ENCODE measurements around the gene GOLGA6C.
"Not testable (repeated sequence)": the region's sequence is repeated elsewhere in the genome, so short reads cannot be mapped to it uniquely, and the experiment has no call there.

GOLGA6C gene, protein sequence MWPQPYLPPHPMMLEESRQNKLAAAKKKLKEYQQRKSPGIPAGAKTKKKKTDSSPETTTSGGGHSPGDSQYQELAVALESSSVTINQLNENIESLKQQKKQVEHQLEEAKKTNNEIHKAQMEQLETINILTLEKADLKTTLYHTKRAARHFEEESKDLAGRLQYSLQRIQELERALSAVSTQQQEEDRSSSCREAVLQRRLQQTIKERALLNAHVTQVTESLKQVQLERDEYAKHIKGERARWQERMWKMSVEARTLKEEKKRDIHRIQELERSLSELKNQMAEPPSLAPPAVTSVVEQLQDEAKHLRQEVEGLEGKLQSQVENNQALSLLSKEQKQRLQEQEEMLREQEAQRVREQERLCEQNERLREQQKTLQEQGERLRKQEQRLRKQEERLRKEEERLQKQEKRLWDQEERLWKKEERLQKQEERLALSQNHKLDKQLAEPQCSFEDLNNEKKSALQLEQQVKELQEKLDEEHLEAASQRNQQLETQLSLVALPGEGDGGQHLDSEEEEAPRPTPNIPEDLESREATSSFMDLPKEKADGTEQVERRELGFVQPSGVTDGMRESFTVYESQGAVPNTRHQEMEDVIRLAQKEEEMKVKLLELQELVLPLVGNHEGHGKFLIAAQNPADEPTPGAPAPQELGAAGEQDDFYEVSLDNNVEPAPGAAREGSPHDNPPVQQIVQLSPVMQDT

DNA sequence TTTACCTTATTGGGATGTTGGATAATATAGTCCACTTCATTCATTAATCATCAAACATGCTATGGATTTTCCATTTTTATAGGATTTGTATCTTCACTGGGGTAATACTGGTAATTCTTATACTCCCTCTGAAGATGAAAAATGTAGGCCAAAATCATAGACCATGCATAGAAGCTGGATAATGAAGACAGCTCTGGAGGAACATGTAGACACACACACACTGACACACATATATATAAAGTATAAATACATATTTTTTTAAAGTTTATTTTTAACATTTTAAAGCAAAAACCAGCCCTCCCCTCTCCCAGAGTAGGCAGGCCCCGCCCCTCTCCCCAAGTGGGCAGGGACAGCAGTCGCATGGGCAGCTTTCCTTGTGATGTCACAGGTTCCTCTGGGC is at the start of gene GOLGA6C:
Gene GOLGA6C (plus strand): TSS at position 301 of the 400 bp plus-strand sequence. CDS start 265 bp downstream, outside the sequence.
- ATAC-seq, DNase-seq: not testable (repeated sequence)

DNA sequence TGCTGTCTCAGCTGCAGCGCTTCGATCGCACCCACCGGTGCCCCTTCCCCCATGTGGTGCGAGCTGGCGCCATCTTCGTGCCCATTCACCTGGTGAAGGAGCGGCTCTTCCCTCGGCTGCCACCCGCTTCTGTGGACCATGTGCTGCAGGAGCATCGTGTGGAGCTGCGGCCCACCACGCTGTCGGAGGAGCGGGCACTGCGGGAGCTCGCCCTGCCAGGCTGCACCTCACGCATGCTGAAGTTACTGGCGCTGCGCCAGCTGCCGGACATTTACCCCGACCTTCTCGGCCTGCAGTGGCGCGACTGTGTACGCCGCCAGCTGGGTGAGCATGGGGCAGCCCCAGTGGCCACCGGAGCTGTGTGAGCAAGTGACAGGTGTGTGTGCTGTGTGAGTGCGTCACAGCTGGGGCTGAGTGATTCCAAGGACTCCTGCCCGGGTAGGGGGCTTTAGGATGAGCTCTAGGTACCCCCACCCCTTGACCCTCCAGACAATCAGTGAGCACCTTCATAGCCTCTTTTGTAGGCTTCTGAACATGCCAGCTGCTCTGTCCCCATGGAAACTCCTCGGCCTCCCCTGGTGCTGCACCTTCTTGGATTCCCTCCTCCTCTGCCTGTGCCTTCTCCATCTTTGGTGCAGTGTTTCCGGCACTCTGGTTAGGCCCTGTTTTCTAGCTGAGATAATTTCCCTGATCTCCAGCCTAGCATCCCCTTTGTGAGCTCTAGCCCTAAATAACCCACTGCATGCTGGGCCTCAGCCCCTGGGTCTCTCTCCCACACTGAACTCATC is 49.4 kb upstream of the GOLGA6C start:
- ATAC-seq (no peak), DNase-seq (no peak)

DNA sequence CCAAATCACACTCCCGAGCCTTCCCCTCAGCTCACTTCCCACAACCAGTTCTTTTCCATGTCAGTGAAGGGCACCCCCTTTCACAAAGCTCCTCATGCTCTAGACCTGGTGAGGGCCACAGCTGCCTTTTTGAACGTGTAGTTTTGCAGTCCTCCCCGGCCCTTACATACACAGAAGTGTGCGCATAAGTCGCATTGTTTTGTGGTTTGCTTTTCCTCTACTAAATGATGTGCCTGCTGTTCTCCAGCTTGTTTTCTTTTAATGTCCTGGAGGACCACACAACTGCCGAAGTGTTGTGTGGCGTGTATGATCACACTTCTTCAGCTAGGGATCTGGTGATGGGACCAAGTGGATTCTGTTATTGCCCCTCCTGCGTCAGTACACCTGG is 48.9 kb upstream of the GOLGA6C start:
- ATAC-seq, result no peak
- DNase-seq, result no peak

DNA sequence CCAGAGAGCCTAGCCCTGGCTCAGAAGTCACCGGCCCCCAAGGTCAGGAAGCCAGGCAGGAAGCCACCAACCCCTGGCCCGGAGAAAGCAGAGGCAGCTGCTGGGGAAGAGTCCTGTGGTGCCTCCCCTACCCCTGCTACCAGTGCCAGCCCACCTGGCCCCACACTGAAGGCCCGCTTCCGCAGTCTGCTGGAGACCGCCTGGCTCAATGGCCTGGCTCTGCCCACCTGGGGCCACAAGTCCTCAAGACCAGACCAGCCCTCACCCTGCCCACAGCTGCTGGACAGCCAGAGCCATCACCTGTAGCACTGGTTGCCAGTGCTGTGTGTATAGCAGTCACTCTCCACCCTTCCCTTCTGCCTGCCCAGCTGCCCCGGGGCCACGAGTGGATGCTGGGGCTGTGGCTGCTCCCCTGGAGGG is 47.3 kb upstream of the GOLGA6C start:
- ATAC-seq, result no peak

DNA sequence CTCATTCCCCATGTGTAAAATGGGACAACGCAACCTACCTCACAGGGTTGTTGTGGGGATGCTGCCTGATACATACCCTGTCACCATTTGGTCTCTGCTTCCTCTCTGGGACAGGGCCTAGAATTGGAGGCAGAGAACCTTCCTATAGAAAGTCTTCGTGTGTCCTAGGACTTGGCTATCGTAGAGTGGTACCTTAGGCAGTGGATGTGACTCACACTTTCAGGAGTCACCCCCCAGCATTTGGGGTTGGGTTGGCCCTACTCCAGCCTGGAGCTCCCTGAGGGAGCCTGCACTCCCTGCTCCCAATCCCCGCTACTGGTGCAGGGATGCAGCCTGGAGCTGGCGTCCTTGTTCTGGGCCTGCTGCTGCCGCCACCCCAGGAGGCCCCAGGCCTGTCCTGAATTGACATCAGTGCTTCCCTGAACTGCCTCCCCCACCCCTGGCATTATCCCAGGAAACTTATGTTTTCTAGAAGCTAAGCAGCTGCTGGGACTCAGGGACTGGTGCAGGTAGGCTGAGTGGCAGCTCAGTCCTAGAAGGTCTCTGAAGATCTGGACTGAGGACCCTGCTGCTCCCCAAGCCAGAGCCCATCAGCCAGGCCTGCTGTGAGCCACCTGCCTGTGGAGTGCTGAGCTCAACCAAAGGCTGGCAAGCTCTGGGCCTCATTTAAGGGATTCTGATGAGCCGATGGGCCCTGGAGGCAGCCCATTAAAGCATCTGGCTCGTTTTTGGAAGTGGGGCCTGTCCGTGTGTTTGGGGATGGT is 46.5 kb upstream of the GOLGA6C start:
- DNase-seq, result no peak
- ATAC-seq, result no peak

More for the DNA sequence above, 47.3 kb upstream of the GOLGA6C start:
- DNase-seq, result no peak

DNA sequence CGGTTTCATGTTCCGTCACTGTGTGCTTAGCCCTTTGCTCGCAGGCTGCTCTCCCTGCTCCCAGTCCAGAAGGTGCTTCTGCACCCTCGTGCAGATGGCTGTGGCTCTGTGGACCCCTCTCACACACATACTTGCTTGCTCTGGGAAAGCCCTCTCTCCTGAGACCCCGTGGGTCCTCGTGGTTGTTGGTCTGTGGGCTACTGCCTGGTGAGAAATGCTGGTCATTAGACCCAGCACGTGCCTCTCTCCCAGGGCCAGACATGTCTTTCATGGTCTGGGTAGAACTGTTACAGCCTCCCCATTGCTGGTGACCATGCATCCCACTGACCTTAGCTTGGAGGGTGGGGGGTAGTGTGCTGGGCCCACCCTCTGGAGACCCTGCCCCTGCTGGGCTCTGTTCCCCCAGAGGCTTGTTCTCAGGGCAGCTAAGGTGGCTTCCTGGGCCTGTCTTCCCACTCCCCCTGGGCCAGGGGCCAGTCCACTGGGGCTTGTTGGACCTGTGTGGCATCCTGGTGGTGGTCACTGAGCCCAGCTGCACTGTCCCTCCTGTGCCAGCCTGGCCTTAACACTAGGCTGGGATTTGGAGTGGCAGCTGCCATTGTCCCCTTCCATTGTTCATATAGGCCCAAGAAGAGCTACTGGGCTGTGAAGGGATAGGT is 45.8 kb upstream of the GOLGA6C start:
- ATAC-seq, result no peak

DNA sequence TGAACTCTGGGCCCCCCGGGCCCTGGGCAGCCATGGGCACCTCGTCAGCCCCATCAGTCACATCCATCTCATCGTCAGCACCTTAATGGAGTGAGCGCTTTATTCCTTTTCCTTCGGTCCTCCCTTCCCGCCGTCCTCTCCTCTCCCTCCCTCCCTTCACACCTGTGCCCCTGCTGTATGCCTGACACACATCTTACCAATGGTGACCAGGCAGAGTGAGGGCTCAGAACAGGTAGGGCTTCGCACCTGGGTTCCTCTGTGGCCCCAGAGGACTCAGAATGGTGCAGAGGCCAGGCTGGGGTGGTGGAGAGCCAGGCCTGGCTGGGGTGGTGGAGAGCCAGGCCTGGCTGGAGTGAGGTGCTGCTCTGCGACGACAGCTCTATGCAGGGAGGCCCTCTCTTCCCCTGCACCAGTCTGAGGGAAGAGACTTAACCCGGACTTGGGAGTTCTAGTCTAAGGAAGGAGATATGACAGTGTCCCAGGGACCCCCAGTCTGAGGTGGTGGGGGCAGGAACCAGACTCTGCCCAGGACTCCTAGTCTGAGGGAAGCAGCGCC is 44.8 kb upstream of the GOLGA6C start:
- DNase-seq (no peak), ATAC-seq (peak; percentile 10)

More for the DNA sequence above, 45.8 kb upstream of the GOLGA6C start:
- DNase-seq, result no peak

DNA sequence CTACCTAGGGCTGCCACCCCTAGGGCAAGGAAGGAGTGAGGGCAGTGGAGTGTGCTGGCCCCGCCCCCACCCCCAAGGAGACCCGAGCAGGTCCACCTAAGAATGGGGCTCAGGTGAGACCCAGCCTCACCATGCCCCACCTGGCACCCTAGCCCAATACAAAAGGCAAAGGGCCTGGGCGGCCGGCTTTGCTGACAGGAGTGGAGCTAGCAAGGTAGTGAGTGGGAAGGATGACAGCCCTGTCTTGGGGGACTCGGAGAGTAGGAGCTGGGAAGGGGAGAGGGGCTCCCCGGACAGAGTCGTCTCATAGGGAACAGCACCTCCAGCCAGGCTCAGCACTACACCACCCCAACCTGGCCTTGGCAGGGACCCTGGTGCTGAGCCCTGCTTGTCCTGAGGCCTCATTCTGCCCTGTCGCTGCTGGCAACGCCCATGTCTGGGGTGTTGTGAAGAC is 44.3 kb upstream of the GOLGA6C start:
- ATAC-seq (peak; percentile 4), DNase-seq (no peak)

DNA sequence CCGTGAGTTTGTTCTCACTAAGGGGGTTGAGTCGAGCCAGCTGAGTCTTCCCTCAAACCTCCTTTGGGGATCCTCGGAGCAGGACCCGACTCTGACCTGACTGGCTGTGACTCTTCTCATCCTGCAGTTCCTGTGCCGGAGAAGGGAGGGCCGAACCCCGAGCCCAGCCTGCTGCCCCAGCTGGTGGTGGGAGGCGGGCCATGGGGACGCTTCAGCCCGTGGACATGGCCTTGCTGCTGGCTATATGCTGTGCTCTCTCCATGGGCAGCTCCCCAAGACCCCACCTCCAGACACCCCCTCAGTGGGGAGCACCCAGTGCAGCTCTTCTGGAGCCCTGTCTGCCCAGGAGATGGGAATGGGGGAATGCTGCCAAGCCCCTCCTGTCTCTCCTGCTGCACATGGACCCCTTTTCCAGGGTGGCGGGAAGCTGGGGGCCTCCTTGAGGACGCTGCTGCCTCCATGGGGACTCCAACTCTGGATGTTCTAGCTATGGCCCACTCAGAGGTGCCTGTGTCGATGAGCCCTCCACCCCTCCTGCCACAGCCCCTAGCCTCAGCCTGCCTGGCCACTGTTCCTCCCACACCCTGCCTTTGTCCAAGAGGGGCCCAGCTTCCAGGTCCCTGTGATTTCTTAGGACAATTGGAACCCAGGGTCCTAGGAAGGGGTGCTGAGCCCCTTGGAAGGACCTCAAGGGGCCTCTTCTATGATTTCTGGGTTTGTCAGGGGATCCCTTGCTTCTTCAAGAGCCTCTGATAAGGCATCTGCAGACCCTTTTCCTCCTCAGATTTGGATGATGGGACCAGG is 43.6 kb upstream of the GOLGA6C start:
- no peak for DNase-seq
- no peak for ATAC-seq

DNA sequence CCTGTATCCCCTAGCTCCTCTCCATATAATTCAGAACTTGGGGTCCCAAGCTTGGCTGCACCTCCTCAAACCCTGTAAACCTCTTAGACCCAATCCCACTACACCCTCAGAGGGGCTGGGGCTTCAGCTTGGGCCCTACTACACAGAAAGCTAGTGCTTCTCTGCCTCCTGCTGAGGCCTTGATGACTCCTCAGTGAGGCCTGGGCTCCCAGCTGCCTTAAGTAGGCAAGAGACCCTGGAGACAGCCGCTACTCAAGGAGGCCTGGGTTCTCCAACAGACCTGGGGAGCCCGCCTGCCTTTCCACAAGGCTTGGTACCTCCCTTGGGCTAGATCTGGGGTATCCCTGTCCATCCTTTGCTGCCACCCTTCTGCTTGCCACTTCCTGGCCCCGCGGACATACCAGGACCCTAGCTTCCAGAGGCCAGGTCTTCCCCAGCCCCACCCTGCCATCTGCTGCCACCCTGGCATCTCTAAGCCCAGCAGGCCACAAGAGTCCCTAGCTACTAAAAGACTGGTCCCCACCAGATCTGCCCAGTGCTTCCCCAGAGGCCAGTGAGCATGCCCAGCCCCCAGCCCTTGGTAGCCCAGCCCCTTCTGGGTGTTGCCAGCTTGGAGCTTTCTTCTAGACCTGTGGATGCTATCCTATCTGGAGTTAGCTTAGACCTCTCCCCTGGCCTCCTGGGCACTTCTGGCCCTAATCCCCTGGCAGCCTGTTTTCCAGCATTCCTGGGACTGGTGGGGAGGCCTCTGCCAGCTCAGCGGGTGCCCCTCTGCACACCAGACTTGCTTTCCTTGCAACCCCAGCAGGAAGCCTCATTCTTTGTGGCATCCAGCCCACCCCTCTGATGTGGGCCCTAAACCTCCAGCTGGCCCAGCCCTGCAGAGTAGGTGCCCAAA is 42.8 kb upstream of the GOLGA6C start:
- ATAC-seq (no peak), DNase-seq (no peak)

DNA sequence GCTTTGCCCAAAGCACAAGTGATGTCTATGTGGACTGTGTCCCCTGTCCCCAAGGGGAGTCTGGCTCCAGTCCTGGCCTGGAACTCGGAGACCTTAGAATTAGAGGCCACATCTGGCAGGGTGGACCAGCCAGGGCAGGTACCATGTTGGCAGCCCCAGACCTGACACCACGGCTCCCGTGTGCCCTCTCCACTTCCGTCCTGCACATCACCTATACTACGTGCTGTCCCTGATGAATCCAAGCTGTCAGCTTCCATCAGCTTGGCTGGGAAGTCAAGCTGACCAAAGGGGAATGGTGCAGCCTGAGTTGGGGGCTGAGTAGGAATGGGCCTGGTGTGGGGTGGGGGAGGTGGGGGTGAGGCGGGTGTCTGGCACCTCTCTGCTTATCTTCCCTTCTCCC is 41.1 kb upstream of the GOLGA6C start:
- ATAC-seq, result no peak
- DNase-seq, result no peak

DNA sequence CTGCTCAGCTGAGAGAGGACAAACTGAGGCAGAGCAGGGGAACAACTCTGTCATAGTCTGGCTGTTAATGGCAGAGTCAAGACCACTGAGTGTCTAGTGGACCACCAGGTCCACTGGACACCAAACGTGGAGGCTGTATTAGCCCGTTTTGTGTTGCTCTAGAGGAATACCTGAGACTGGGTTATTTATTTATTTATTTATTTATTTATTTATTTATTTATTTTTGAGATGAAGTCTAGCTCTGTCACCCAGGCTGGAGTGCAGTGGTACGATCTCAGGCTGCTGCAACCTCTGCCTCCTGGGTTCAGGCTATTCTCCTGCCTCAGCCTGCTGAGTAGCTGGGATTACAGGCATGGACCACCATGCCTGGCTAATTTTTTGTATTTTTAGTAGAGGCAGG is 40.6 kb upstream of the GOLGA6C start:
- not testable (repeated sequence) for ATAC-seq, DNase-seq

DNA sequence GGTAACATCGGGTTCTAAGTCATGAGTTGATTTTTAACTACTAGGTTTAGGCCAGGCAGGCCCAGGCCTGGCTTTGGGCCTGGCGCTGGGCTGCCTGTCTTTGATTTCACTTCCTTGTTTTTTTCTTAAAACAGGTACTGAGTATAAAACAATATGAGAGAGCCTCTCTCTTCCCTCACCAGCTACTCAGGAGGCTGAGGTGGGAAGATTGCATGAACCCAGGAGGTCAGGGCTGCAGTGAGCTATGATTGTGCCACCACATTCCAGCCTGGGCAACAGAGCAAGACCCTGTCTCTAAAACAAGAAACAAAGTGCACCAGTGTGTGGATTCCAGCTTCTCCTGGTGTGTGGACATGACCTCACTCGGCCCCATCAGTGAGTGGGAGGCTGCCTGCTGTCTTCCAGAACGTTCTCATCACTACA is 38.6 kb upstream of the GOLGA6C start:
- not testable (repeated sequence) for ATAC-seq

DNA sequence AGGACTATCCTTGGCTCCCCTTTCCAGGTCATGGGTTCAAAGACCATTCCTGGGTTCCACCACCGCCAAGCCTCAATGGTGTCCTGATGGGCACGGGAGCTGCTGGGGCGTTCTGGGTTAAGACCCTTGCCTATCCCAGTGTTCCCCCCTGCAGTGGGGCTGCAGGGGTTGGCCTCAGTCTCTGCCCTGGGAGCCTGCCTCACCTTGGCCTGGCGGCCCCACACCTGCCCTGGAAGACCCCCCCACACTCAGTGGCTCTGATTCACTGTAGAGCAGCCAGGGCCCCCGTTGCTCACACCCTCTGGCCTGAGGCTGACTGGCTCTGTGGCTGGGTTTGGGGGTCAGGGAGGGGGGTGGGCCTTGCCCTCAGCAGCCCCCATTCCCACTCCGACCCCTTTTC is 34.4 kb upstream of the GOLGA6C start:
- DNase-seq (no peak), ATAC-seq (no peak)

More for the DNA sequence above, 38.6 kb upstream of the GOLGA6C start:
- not testable (repeated sequence) for DNase-seq

DNA sequence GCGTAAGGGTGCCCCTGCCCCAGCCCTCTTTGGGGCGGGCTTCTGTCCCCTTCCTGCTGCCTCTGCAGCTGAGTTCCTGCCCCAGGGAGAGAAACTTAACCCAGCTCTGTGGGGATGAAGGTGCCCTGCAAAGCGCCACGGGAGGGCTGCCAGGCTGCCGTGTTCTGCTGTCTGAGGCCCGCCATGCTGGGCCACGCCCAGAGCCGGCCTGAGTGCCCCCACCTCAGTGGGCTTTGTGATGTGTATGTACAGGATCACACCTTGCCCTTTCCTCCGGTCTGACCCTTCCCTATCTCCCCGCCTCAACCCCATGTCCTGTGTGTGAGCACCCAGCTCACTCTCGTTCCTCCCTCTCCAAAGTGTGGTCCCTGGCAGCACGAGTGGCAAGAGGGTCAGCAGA is 33.9 kb upstream of the GOLGA6C start:
- no peak for DNase-seq
- no peak for ATAC-seq

DNA sequence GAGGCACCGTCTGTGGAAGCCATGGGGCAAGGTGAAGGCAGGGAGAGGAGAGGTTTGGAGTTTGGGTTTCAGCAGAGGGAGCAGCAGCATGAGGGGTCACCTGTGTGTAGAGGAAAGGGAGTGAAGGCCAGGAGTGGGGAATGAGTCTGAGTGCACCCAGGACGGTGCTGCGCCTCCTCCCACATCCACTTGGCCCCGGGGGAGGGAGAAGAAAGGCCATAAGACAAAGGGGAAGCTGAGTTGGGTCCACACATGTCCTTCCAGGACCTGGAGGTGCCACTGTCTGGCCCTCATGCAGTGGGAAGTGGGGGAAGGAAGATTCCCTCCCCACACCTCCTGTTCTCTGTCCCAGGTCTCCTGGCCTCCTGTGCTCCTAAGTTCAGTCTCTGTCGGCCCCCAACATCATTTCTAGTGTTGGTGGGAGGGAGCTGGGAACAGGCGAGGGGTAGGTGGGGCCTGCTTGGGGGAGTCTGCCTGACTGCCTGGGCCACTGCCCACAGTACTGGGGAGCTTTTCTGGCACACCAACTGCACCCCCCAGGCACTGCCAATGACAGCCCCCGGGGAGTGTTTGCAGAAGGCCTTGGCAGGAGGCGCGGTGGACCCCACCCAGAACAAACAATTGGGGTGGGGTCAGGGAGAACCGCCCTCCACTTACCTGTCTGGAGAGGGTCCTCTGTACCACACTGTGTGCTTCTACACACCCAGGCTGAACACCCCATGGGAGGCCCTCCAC is 32.9 kb upstream of the GOLGA6C start:
- ATAC-seq, DNase-seq: not testable (repeated sequence)

DNA sequence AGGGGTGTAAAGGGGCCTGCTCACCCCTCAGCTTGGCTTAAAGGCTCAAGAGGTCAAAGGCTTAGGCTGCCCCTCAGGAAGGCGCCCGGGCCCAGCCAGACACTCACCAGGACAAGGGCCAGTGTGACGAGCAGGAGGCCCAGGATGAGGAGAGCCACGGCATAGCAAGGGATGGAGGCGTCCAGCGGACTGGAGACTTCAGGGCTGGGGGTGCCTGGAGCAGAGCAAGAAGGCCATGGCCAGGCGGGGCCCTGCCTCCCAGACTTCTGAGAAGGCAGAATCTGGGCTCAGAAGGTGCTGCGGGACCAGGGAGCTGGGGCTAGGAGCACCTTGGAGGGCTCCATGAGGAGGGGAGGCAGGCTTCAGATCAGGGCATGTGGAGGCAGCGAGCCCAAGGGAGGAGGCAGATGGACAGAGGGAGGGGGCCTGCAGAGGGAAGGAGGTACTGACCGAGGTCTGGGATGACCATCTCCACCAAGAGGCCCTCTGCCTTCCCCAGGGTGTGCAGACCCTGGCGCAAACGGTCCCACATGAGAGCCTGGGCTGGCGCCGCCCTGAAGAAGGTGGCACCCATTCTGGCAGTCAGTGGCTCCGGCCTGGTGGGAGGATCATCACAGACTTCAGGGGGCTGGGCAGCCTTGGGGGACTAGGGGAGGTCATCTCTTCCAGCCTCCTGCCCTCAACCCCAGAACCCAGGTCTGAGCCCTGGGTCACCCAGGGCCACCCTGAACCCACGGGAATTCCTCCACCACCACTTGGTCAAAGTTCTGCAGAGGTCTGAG is 32.0 kb upstream of the GOLGA6C start:
- no peak for DNase-seq
- no peak for ATAC-seq

Measured in stimulated activated naive CD8-positive, alpha-beta T cell treated with anti-CD3 and anti-CD28 coated beads, Interleukin-15, Interleukin-2, amounts not matched to agents 100 U/mL and 50 U/mL, for 24 hours (primary cell).